ENCODE data around the gene LAD1.

- no peak for TF ChIP-seq ETV5 (CRISPR knock-in tag; IDR thresholded peaks at IDR 0.05; ENCODE audit: low read depth)
- TF ChIP-seq SMC3 (conservative IDR thresholded peaks at IDR 0.05; ENCODE audit: insufficient read depth, low read depth, low read length) = no peak
- TF ChIP-seq FOSL1 (tag; conservative IDR thresholded peaks at IDR 0.05) = no peak
- TF ChIP-seq RCOR1 (IDR thresholded peaks at IDR 0.05; ENCODE audit: borderline replicate concordance in 1 of 2, low read depth in 2 of 2, low read length in 2 of 2) = no peak
- TF ChIP-seq MAFF (IDR thresholded peaks at IDR 0.05; ENCODE audit: low read length) = no peak
- no peak for TF ChIP-seq BHLHE40 (IDR thresholded peaks at IDR 0.05; ENCODE audit: low read length)
- TF ChIP-seq POLR2A (conservative IDR thresholded peaks at IDR 0.05) = no peak
- no peak for TF ChIP-seq FOXK2 (conservative IDR thresholded peaks at IDR 0.05 in 1 of 2, IDR thresholded peaks at IDR 0.05 in 1 of 2; ENCODE audit: low read depth in 2 of 2)
- no peak for TF ChIP-seq RBM22 (IDR thresholded peaks at IDR 0.05; ENCODE audit: low read depth, low read length, poor library complexity, severe bottlenecking)
- no peak for TF ChIP-seq BDP1 (IDR thresholded peaks at IDR 0.05; ENCODE audit: insufficient read depth, insufficient read length)
- no peak for TF ChIP-seq ZNF274 (IDR thresholded peaks at IDR 0.05; ENCODE audit: borderline replicate concordance, low read depth, low read length)
- no peak for TF ChIP-seq CTCF (IDR thresholded peaks at IDR 0.05 in 2 of 3, conservative IDR thresholded peaks at IDR 0.05 in 1 of 3; ENCODE audit: insufficient read depth in 2 of 3, low read depth in 1 of 3, low read length in 3 of 3)
- no peak for TF ChIP-seq E2F1 (CRISPR knock-in tag; IDR thresholded peaks at IDR 0.05)
These were observed 34.4 kb downstream of the LAD1 start for GRCh38 chr1:201364808-201365105.

Data from K562 (cell line).